GM18502 (cell line): ENCODE results near the gene GNLY.
"Not testable (repeated sequence)": the region's sequence is repeated elsewhere in the genome, so short reads cannot be mapped to it uniquely, and the experiment has no call there.

Source experiments
- ATAC-seq: cut with Tn5 transposase; IDR thresholded peaks from one replicate; pipeline ENCODE4 v1.9.1; 2021; ENCODE audit warnings: mild to moderate bottlenecking; ENCODE audit not compliant: unreplicated experiment, poor library complexity

GNLY gene

DNA sequence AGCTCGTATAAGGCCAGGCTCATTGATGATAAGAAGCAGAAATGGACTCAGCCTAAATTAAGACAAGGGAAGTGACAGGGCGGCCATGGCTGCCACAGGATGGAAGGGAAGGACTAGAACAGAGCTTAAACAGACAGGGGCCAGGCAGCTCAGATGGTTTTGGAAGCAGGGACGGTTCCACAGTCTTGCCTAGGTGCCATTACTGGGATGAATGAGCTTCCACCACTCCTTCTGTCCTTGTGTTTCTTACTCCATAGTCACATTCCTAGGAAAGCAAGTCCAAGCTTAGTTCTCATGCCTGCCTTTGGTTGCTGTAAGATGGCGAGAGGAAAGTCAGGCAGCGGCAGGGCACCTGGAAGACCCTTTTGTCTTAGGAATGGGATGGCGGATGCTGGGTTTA lies 11.9 kb downstream of the GNLY start:
- ATAC-seq, result no peak

DNA sequence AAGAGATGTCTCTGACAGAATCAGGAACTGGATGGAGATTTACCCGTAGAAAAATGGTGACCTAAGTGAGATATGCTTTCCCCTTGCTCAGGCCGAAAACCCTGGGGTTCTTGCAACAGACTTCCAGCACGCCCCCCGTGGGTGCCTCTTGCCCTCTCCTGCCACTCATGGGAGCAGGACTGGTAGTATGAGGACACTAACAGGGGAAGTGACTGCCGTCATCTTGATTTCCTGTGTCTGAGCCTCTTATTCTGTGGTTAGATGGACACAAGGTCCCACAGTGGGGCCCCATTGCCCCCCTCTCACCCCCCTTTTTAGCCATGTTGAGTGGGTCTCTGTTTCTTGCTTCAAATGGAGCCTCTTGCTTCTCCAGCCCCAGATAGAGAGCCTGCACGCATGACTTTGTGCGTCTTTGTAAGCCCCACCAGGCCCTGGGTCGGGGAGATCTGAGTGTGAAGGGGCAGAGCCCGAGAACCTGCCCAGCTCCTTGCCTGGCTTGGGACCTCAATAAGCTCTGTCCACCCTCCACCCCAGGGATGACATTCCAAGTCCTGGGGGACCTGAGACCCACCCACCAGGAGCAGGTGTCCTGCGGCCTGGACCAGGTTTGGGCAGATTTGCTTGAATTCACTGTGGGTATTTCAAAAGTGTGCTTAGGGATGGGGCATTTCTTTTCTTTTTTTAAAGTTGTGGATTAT lies 12.6 kb downstream of the GNLY start:
- ATAC-seq, result no peak

DNA sequence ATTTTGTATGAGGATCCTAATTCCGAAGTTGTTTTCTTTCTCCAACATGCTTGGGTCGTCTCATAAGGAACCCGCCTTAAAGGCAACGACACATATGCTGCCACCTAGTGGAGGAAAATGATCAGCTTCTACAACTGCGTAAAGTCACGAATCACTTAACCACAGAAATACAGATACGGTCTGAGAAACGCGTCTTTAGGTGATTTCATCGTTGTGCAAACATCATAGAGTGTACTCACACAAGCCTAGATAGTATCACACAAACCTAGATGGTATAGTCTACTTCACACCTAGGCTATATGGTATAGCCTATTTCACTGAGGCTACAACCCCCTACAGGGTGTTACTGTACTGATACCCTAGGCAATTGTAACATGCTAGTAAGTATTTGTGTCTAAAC lies 13.1 kb downstream of the GNLY start:
- ATAC-seq, result peak; percentile 47

DNA sequence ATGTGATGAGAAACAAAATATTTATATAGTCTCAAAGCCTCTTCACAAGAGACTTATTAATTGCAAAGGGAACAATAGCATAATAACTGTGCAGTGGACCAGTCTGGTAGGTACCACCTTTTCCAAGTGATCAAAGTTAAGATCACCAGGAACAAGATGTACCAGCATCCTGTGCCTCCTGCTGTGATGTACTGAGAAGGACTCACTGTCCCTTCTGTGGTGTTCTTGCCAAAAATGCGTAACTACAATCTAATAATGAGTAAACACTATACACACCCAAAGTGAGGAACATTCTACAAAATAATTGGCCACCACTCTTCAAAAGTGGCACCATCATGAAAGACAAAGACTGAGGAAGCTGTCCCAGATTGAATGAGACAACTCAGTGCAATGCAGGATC lies 14.5 kb downstream of the GNLY start:
- ATAC-seq, result no peak

DNA sequence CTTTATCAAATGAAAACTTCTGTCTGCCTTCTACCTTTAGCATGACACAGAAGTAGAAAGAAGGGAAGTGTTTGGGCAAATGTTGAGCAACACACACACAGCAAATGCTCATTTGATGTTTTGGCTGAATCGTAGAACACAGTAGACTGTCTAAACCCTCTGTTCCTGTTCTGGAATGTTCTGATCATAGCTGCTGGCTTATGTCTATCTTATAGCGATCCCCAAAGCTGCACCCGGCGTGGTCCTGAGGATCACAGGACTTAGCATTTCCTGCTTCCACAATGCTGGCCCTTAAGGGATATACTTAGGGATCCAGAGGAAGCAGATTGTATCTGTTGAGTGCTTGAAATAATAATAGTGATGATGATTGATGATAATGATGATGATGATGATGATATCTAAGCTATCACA lies 15.2 kb downstream of the GNLY start:
- ATAC-seq, result no peak

DNA sequence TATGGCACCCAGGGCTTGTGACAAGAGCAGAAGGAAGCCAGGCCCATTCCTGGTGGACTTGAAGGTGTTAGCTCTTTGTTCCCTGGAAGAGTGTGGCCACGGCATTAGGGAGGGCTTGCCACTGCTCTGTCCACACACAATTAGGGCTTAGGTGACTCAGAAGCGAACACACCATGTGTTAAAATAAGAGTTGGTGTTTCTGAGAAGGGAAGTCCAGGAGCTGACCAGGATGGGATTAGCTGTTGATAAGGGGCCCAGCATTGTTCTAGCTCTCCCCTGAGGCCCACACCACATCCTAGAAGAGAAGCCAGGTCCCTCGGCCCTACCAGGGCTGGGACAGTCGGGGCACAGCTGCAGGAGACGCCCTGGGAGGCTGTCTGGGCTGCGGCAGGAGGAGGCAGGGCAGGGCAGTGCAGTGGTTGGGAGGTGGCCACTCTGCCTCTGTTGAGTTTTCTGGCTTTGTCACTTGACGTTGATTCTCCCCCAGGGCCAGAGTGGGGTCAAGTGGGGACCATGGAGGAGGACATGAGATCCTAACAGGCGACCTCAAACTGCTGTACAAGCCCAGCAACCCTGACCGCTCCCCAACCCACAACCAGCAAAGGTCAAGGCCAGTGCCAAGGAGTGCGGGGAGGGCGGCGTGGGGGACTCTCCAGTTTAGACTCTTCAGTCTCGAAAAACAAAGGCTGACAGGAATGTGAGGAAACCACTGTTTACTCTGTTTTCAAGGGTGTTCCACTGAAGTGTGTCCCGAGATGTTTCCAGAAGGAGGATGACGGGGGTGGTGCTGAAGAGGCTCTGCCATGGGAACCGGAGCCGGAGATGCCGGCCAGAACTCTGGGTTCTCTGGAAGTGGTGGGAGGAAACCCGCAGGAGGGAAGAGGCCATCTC lies 16.8 kb downstream of the GNLY start:
- ATAC-seq, result no peak

DNA sequence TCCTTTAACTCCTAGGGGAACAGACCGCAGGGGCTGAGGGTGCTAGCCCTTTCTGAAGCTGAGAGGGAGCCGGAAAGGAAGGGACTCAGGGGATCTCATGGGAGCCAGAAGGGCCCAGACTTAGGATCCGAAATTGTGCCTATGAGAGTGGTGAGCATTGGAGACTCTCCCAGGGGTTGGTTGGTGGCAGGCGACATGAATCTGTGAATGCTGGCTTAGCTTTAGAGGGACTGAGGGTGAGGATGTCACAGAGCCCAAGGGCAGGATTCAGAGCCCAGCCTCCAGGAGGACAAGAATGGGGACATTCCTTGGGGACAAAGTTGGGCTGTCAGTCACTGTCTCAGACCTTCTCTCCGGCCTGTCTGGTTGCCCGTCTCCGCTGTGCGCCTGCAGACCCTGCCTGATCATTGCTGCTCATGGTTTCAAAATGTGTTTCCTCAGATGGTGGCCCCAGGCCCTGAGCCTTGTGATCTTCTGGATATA lies 17.5 kb downstream of the GNLY start:
- ATAC-seq, result no peak

DNA sequence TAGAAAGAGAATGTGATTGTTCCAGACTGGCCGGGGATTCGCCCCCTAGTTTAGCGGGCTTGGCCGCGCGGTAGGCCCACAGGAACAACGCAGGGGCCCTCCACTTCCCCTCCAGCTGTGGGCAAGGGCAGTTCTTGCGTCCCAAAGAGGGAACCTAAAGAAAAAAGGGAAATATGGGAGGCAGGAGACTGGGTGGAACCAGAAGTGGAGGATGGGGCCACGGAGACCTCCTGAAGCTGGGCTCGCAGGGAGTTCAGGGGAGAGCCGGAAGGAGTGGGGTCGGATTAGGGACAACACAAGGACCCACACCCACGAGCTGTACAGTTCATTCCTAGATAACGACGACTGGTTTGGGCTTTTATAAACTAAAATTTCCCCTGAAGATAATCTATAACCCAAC lies 18.2 kb downstream of the GNLY start:
- ATAC-seq, result no peak

DNA sequence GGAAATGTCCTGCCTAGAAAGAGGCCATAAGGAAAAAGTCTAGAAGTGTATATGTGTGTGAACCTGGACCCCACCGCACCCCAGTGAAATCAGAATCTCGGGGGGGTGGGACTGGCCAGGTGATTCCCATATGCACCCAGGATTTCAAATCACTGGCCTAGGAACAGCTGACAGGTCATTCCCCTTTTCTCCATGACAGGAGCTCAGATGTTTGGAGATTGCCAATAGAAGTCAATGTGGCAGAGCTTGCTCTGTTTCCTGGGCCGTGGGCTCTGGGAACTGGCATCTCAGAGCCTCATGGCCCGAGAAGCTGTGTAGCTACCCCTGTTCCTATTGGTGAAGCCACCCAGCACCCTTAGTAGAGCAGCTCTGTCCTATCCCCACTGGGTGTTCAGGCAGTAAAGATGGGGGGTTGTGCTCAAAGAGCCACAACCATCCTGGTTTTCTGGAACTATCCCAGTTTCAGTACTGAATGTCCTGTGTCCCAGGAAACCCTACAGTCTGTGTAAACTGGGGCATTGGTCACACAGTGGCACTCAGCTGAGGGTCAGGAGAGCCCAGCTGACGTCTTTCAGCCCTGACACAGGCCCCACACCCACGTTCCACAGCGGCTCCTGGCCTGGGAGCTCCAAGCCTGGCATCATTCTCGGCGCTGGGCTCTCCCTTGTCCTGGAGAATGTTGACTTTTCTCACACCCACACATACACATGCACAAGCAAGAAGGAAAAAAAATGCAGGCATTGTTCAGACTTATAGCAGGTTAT lies 18.9 kb downstream of the GNLY start:
- ATAC-seq, result no peak

DNA sequence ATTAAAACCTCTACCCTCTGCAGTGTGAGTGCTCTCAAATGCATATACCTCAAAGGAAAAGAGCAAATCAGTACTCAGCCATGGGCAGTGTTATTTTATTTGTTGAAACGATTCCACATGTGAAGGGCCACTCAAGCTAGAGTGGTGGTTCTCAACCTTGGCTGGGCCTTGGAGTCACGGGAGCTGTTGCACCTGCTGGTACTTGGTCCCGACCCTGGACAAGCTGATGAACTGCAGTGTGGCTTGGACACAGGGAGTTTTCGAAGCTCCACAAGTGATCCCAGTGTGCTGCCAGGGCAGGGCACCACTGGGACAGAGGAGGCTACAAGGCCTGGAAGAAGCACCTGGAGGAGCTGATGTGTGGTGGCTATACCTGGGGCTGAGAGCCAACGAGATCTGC lies 19.7 kb downstream of the GNLY start:
- ATAC-seq, result no peak

DNA sequence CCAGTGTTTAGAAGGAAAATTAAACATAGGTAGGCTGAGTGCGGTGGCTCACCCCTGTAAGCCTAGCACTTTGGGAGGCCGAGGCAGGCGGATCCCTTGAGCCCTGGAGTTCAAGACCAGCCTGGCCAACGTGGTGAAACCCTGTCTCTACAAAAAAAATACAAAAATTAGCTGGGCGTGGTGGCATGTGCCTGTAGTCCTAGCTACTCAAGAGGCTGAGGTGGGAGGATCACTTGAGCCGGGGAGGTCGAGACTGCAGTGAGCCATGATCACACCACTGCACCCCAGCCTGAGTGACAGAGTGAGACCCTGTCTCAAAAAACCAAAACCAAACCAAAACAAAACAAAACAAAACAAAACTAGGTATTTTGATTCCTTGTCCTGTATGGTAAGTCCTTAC lies 20.3 kb downstream of the GNLY start:
- not testable (repeated sequence) for ATAC-seq

DNA sequence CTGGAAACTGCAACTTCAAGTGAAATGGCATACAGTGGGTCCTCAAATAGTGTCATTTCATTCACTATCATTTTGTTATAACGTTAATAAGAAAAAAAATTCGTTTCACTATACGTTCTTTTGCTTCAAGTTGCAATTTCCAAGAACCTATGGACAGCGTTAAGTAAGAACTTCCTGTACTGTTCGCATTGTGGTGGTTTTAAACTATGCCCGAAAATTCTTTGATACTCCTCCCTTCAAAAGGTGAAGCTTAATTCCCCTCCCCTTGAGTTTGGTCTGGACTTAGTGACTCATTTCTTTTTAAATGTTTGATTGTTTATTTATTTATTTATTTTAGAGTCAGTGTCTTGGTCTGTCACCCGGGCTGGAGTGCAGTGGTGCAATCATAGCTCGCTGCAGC lies 20.7 kb downstream of the GNLY start:
- no peak for ATAC-seq

DNA sequence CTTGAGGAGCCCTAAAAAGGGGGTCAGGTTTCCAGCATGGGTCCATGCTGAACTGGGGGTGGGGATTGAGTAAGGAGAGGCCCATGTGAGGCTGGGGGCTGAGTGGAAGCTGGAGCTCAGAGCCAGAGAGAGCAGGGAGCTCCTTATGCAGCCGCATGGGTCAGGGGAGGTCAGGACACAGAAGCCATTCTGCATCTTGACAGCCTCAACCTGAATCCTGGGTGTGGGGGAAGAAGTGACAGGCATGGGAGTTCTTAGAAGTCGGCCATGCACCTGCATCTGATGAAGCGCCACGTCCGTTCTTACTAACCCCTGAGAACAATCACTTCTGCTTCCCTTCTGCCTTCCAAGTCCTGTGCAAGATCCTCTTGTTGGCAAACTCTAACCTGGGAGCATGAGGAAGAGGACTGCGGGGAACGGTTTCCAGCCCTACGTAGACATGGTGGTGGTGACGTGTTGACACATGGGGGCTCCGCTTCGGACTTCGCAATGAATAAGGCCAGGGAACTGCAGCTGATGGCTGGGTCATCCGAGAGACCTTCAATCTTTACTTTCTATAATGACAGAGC lies 22.3 kb downstream of the GNLY start:
- no peak for ATAC-seq

DNA sequence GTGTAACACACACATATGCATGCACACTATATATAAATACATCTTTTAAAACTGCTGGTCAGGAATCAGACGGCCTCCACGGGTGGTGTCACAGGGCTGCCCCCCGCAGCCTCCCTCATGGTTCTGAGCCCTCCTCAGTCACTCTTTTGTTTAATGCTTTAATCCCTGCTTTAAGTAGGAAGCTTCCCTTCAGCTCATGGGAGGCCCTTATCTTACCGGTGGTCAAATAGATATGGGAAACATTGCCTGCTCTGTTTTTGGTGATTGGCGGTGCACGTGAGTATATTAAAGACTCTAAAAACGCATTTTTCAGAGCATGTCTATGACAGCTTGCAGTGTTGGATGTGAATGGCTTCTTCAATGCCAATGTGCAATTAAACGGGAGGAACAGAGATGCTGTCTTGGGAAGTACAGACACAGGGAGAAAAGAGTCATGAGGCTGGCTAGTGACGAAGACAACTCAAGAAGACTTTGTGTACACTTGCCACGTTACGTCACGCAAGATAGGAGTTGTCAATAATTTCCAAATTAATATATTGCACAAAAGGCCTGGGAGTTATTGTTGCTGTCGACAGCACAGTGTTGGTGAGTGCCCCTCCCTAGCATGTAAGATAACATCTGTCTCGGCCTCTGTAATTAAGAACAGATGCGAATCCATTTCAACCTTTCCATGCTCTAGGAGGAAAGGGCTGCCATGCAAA lies 23.3 kb downstream of the GNLY start:
- no peak for ATAC-seq

DNA sequence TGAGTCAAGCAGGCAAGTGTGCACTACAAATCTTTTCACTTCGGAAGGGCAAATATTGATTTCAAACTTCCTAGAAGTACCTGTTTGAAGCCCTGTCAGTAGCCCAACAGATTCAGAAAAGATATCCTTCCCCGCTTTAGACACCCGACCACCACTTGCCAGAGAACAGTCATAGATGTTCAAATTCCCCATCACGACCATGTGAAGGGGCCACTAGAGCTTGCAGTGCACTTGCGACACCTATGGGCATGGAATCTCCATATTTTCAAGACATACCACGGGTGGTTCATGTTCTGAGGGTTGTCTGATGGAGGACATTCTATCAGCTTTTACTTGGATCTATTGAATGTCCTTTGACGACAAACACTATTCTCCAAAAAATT lies 23.8 kb downstream of the GNLY start:
- no peak for ATAC-seq

DNA sequence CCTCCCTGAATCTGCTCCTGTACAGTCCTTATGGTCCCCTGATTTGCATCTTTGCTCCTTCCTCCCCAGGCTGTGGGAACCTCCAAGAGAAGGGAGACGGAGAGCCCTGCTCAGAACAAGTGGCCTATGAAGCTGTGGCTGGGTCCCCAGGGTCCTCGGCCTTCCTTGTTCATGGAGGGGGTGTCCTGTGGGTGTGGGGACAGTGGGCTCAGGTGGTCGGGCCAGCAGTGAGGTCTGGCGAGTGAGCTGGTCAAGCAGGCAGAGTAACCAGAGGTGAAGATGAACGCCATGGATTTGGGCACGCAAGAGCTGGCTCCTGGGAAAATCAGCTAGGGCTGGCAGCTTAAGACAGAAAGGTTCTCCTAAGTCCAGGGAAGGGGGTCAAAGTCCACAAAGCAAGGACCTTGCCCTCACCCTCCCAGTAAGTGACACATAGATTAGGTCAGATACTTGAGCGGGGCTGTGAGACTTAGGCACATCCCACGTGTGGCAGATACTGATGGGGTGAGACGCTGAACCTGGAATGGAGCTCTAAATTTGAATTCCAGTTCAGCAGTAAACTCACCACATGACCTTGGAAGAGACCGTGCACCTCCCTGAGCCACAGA lies 24.8 kb downstream of the GNLY start:
- ATAC-seq, result no peak

DNA sequence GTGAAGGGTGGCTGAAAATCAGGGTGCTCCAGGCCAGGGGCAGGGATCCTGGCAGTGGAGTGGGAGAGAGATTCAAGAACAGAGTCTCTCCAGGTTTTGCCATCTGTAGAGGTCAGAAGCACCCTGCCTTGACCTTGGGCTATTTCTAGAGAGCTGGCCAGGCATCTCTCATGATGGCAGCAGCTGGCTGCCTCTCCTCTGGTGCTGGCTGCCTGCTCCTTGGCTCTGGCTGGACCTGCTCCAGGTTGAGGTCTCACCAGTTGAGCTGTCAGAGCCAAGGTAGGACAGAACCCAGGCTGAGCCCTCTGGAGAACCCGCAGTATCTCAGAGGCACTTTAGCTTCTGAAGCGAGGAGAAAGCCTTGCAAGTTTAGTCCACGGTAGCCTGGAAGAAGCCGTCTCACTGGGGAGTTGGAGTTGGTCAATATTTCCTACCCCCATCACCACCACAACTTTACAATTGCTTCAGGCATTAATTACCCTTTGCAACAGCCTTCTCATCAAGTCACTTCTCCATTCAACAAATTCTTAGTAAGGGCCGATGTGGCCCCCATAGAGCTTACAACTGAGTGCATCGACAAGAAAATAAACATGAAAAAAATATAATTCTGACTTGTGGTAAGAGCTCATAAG lies 25.6 kb downstream of the GNLY start:
- ATAC-seq, result no peak

DNA sequence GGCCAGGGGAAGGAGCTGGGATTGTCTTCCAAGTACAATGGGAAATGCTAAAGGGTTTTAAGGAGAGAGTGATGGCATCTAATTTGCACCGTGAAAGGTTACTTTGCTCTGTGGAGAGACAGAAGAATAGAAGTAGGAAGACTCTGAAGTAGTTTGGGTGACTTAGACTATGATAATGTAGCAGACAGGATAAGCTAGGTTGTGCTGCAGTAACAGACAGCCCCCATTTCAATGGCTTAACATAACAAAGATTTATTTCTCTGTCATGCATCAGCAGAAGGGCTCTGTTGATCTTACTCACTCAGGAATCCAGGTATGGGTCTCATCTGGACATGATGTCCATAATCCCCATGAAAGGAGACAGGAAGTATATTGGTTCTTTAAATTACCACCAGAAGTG lies 26.4 kb downstream of the GNLY start:
- ATAC-seq, result no peak

DNA sequence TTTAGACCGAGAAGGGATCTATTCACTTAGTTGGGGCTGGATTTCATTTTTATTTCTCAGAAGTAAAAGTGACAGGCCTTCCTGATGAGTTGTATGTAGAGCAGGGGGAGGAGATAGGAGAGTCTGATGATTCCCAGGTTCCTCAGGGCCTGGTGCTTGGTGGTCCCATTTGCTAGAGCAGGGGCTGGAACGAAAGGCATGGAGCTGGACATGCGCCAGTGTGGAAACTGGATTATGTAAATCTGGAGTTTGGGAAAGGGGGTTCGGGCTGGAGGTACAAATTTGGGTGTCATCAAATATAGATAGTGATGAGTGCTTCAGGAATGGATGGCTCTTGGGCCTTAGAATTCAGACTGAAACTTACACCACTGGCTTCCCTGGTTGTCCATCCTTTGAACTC lies 27.5 kb downstream of the GNLY start:
- no peak for ATAC-seq
